GM23248 (cell line): ENCODE data around the gene LRBA. TPM values are rescaled to one million over a fixed set of nuclear protein-coding genes. Genes with fewer than 3 reads are reported as not detected.

Source experiments
- DNase-seq: peaks from one replicate; pipeline ENCODE4 v3.0.0-alpha.2; 2015
- H2AFZ ChIP-seq: fragments of 200-600 bp; sonication (generic); 2 replicates; pipeline ENCODE4 v1.6.1; 2016; ENCODE audit warnings: antibody characterized with exemption
- H3F3A ChIP-seq: fragments of 200-600 bp; sonication (generic); 2 replicates; pipeline ENCODE4 v1.6.1; 2016; ENCODE audit warnings: mild to moderate bottlenecking, antibody characterized with exemption, mixed run types; ENCODE audit not compliant: insufficient read depth
- H3K27ac ChIP-seq: fragments of 200-600 bp; sonication (generic); 2 replicates; pipeline ENCODE4 v1.5.1; 2016; ENCODE audit warnings: mild to moderate bottlenecking
- H3K27me3 ChIP-seq: fragments of 200-600 bp; sonication (generic); replicated peaks from 2 replicates; pipeline ENCODE4 v1.6.1; 2016; ENCODE audit warnings: mild to moderate bottlenecking; ENCODE audit not compliant: insufficient read depth
- H3K36me3 ChIP-seq: fragments of 200-600 bp; sonication (generic); 2 replicates; pipeline ENCODE4 v1.6.1; 2016; ENCODE audit warnings: low read depth, mild to moderate bottlenecking
- H3K4me1 ChIP-seq: fragments of 200-600 bp; sonication (generic); 2 replicates; pipeline ENCODE4 v1.6.1; 2016; ENCODE audit warnings: mild to moderate bottlenecking; ENCODE audit not compliant: insufficient read depth
- H3K4me2 ChIP-seq: fragments of 200-600 bp; sonication (generic); one replicate; pipeline ENCODE4 v1.6.1; 2016; ENCODE audit warnings: mild to moderate bottlenecking; ENCODE audit not compliant: unreplicated experiment
- H3K4me3 ChIP-seq: fragments of 200-600 bp; sonication (generic); 2 replicates; pipeline ENCODE4 v1.5.1; 2016; ENCODE audit warnings: mild to moderate bottlenecking
- H3K79me2 ChIP-seq: fragments of 200-600 bp; sonication (generic); 2 replicates; pipeline ENCODE4 v1.6.1; 2016; ENCODE audit warnings: mild to moderate bottlenecking; ENCODE audit not compliant: insufficient read depth
- H3K9ac ChIP-seq: fragments of 200-600 bp; sonication (generic); 2 replicates; pipeline ENCODE4 v1.6.1; 2016; ENCODE audit warnings: mild to moderate bottlenecking
- H3K9me2 ChIP-seq: fragments of 200-600 bp; sonication (generic); 2 replicates; pipeline ENCODE4 v1.6.1; 2016; ENCODE audit warnings: mixed run types, mild to moderate bottlenecking, moderate library complexity; ENCODE audit not compliant: insufficient read depth
- H3K9me3 ChIP-seq: fragments of 200-600 bp; sonication (generic); one replicate; pipeline ENCODE4 v1.6.1; 2017; ENCODE audit warnings: low read depth
- H4K20me1 ChIP-seq: fragments of 200-600 bp; sonication (generic); 2 replicates; pipeline ENCODE4 v1.6.0; 2016; ENCODE audit not compliant: insufficient read depth
- EZH2 ChIP-seq: fragments of 200-600 bp; sonication (generic); IDR thresholded peaks from 2 replicates; pipeline ENCODE4 v1.6.1; 2018; ENCODE audit warnings: antibody characterized with exemption, mild to moderate bottlenecking; ENCODE audit not compliant: insufficient read depth, poor library complexity, severe bottlenecking
- EZH2phosphoT487 ChIP-seq: fragments of 200-600 bp; sonication (generic); IDR thresholded peaks from 2 replicates; pipeline ENCODE4 v1.6.1; 2018; ENCODE audit warnings: antibody characterized with exemption, moderate library complexity, mild to moderate bottlenecking, low read depth; ENCODE audit not compliant: insufficient read depth
- WGBS, 2 experiments: methylation state at CpG; one replicate each; pipeline ENCODE4 v1.1.6; 2015 to 2017; ENCODE audit warnings: low lambda C conversion rate in 2 of 2, low coverage in 1 of 2; ENCODE audit errors: missing lambda C conversion rate in 2 of 2; 5-methylcytosine and 5-hydroxymethylcytosine counted together
- in situ Hi-C: fragments of 300-500 bp; cut with MboI; formaldehyde crosslinking; loops from 2 replicates; pipeline ENCODE4 v1.15.0; 2020
- polyA plus RNA-seq: library from polyadenylated mRNA; unstranded; fragments of >200 nt; fragmentation: Nextera tagmentation; extraction: Ambion mirVana; gene quantifications from 2 replicates; pipeline ENCODE4 v1.2.1, GENCODE V29; 2016
- total RNA-seq: library from RNA; depleted of rRNA; stranded (reverse); fragments of >200 nt; shearing (Covaris generic); gene quantifications from 2 replicates; pipeline ENCODE4 v1.2.3, GENCODE V29; 2014

The LRBA gene
- total and polyA plus RNA-seq, 2 experiments from 2014 or later: 6.6 to 17.8 TPM

DNA sequence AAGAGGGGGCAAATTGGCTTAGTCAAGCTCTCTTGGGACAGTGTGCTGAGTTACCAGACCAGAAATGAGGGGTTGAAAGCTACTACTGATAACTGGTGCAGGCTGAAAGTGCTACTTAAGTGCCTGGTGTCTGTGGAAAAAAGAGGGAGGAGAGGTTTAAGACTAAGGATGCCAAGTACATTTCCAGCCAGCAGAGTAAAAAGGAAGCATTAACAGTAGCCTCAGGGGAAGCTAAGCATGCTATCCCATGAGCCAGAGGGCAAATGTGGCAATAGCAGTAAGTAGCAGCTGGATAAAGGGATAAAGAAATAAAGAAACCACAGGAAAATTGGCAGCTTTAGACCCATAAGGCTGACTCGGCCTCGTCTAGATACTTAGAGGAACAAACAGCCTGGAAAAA lies 629.5 kb downstream of the LRBA start:
- 0 out of 2 replicates have a peak overlapping the region, but pooled peaks have one; percentile 26 for H3K4me3 ChIP-seq
- H4K20me1 ChIP-seq: no peaks in the 10 kb centered on the region
- WGBS, 2 experiments: 0% methylated on average over 2 of the region's 2 CpGs
- H3K36me3 ChIP-seq: no peaks in the 10 kb centered on the region
- peaks cover 26% of the 10 kb centered on the region for H3F3A ChIP-seq
- no peak overlapping the region for H3K9ac ChIP-seq
- no peaks in the 10 kb centered on the region for H3K79me2 ChIP-seq
- no peaks in the 10 kb centered on the region for H3K27me3 ChIP-seq
- H3K4me1 ChIP-seq: peaks cover 19% of the 10 kb centered on the region
- no peaks in the 10 kb centered on the region for H3K9me3 ChIP-seq
- H3K9me2 ChIP-seq: no peaks in the 10 kb centered on the region
- H3K27ac ChIP-seq: peak overlapping the region; percentile 50
- TF ChIP-seq EZH2 (no peak), EZH2phosphoT487 (0 out of 2 replicates have a peak, but pooled peaks have one; percentile 87)
- peak; percentile 95 for DNase-seq
- in situ Hi-C loops: no loop called here
- H2AFZ ChIP-seq: 0 out of 2 replicates have a peak overlapping the region, but pooled peaks have one; percentile 11
- H3K4me2 ChIP-seq: peak overlapping the region; percentile 69

- Histone ChIP-seq H3K27me3 (no peaks in the 10 kb centered on the region), H3K36me3 (no peaks in the 10 kb centered on the region), H4K20me1 (no peaks in the 10 kb centered on the region), H3K79me2 (no peaks in the 10 kb centered on the region), H3K9me2 (no peaks in the 10 kb centered on the region), H3K9ac (no peak overlapping the region), H3K4me3 (no peak overlapping the region), H3F3A (peaks cover 26% of the 10 kb centered on the region), H3K4me2 (no peak overlapping the region), H3K9me3 (no peaks in the 10 kb centered on the region), H3K4me1 (peaks cover 21% of the 10 kb centered on the region), H3K27ac (no peak overlapping the region), H2AFZ (no peak overlapping the region)
- TF ChIP-seq EZH2 (no peak), EZH2phosphoT487 (no peak)
- in situ Hi-C loops: no loop called here
- WGBS, 2 experiments: 94 to 95% methylated on average over 4 of the region's 4 CpGs
- no peak for DNase-seq
These were observed 630.8 kb downstream of the LRBA start for GRCh38 chr4:150384249-150384648.

DNA sequence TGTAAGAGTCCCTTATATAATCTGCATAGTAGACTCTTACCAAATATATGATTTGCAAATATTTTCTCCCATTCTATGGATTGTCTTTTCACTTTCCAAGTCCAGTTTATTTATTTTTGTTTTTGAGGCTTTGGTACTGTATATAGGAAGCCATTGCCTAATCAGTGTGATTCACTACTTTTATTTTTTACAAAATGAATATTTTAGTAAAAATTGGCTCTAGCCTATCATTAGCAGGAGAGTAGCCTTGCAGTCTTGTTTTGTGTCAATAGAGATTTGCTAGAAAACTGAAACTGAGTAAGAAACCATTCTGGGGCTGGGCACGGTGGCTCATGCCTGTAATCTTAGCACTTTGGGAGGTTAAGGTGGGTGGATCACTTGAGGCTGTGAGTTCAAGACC lies 633.1 kb downstream of the LRBA start:
- Histone ChIP-seq H3K9me2 (no peaks in the 10 kb centered on the region), H3K9me3 (no peaks in the 10 kb centered on the region), H3K36me3 (no peaks in the 10 kb centered on the region), H3K79me2 (no peaks in the 10 kb centered on the region), H4K20me1 (no peaks in the 10 kb centered on the region), H3K27me3 (no peaks in the 10 kb centered on the region), H3K4me2 (no peak overlapping the region), H3K27ac (no peak overlapping the region), H3K9ac (no peak overlapping the region), H3K4me3 (no peak overlapping the region), H3F3A (peaks cover 26% of the 10 kb centered on the region), H3K4me1 (peaks cover 22% of the 10 kb centered on the region), H2AFZ (no peak overlapping the region)
- DNase-seq: peak; percentile 48
- TF ChIP-seq EZH2phosphoT487 (no peak), EZH2 (no peak)
- in situ Hi-C loops: no loop called here
- WGBS, 2 experiments: 64 to 65% methylated on average over 1 of the region's 1 CpG

DNA sequence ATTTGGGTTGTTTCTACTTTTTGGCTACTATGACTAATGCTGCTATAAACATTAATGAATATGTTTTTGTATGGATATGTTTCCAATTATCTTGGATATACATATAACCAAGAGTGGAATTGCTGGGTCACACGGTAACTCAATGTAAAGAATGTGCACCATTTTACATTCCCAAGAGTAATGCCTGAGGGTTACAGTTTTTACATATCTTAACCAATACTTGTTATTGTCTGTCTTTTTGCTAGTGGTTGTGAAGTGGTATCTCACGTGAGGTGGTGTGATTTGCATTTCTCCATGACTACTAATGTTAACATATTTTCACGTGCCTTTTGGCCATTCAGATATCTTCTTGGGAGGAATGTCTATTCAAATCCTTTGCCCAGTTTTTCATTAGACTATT lies 633.5 kb downstream of the LRBA start:
- Histone ChIP-seq H4K20me1 (no peaks in the 10 kb centered on the region), H3K9me2 (no peaks in the 10 kb centered on the region), H3K36me3 (no peaks in the 10 kb centered on the region), H3K27me3 (no peaks in the 10 kb centered on the region), H2AFZ (no peak overlapping the region), H3F3A (peaks cover 24% of the 10 kb centered on the region), H3K4me2 (no peak overlapping the region), H3K4me3 (no peak overlapping the region), H3K9ac (no peak overlapping the region), H3K9me3 (no peaks in the 10 kb centered on the region), H3K4me1 (peaks cover 22% of the 10 kb centered on the region), H3K27ac (no peak overlapping the region), H3K79me2 (no peaks in the 10 kb centered on the region)
- TF ChIP-seq EZH2phosphoT487 (no peak), EZH2 (no peak)
- in situ Hi-C loops: no loop called here
- WGBS, 2 experiments: 64 to 68% methylated on average over 3 of the region's 3 CpGs
- peak; percentile 6 for DNase-seq

GRCh38 chr4:150381036-150381435 lies 634.0 kb downstream of the LRBA start:
- H3K4me2 ChIP-seq: no peak overlapping the region
- no peak overlapping the region for H3K4me3 ChIP-seq
- 90 to 93% methylated on average over 2 of the region's 2 CpGs for WGBS, 2 experiments
- H3K9me3 ChIP-seq: no peaks in the 10 kb centered on the region
- no peak for DNase-seq
- peaks cover 19% of the 10 kb centered on the region; the same call in 1 of the 2 replicates for H3F3A ChIP-seq
- H3K4me1 ChIP-seq: peaks cover 19% of the 10 kb centered on the region
- H3K27me3 ChIP-seq: no peaks in the 10 kb centered on the region
- H3K36me3 ChIP-seq: no peaks in the 10 kb centered on the region
- TF ChIP-seq EZH2 (no peak), EZH2phosphoT487 (no peak)
- in situ Hi-C loops: no loop called here
- no peaks in the 10 kb centered on the region for H3K79me2 ChIP-seq
- no peak overlapping the region for H3K27ac ChIP-seq
- H2AFZ ChIP-seq: no peak overlapping the region
- H4K20me1 ChIP-seq: no peaks in the 10 kb centered on the region
- no peaks in the 10 kb centered on the region for H3K9me2 ChIP-seq
- H3K9ac ChIP-seq: no peak overlapping the region
